ENCODE measurements around the gene CCDC110.
A peak's percentile ranks its signal among the peaks of the same experiment; 100 is the strongest.

Gene CCDC110

GRCh38 chr4:185472103-185472542 is 590 bp upstream of the CCDC110 start:
- DNase-seq (ENCODE audit: low spot score): peak; percentile 18

DNA sequence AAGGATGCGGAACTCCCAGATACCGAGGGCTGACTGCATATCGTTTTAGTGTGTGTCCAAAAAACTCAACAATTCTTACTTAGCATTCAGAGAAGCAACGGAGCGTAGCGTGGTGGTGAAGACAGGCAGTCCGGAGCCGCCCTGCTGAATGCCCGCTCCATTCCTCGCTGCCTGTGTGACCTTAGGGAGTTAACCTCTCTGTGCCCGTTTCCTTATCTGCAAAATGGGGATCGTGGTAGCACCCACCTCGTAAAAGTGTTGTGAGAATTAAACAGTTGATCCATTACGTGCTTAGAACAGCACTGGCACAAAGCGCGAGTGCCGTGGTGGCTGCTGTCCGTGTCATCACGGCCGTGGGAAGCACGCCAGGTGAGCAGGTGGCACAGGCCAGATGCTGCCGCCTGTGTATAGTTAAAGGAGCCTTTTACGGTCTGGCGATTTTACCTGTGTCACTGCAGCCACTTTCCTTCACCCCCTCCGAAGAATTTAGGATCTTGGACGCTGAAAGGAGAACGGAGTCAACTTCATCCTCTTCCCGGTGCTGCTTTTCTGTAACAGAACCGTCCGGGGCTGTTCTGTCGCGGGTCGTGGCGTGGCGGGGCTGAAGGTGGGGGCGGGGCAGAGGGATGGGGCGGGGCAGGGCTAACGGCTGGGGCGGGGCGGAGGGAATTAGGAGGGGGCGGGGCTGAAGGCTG is 885 bp downstream of the CCDC110 start:
- peak; percentile 63 for DNase-seq (ENCODE audit: low spot score)

- peak; percentile 13 for DNase-seq (ENCODE audit: low spot score)
Observed at GRCh38 chr4:185469580-185470154, 1.9 kb downstream of the CCDC110 start.

- DNase-seq (ENCODE audit: low spot score): no peak
Observed at GRCh38 chr4:185468999-185469398, 2.5 kb downstream of the CCDC110 start.

DNA sequence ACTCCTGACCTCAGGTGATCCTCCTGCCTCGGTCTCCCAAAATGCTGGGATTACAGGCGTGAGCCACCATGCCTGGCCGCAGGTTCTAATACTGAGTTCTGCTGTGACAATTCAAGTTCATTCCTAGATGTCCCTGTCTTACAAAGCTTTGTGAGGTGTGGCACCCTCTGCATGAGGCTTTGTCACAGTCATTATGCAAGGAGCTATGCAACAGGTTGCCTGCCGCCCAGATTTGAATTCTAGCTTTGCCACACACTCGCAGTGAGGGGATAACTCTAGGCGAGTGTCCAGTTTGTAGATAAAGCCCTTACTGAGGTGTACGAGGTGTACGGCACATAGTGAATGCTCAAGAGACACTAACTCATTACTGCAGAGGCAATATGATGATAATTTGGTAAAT is 3.5 kb downstream of the CCDC110 start:
- no peak for DNase-seq (ENCODE audit: low spot score)

DNA sequence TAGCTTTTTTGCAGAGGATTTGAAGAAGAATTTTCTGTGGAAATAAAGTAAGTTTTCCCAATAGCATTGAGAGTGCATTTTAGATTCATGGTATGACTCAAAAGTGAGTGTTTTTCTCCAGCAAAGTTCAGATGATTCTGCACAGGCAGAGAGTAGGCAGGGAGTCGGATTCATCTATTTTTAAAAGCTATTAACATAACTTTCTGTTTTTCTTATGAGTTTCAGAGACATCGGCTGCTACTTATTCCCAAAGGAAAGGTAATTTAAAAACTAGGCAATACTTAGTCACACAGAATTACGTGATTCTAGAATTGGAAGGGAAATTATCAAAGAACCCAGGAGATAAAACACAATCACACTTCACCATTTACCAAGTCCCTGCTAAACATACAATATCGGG is 4.4 kb downstream of the CCDC110 start:
- DNase-seq (ENCODE audit: low spot score): no peak

GRCh38 chr4:185465707-185466106 is 5.8 kb downstream of the CCDC110 start:
- DNase-seq (ENCODE audit: low spot score): no peak

- DNase-seq (ENCODE audit: low spot score): no peak
Observed at GRCh38 chr4:185464887-185465286, 6.6 kb downstream of the CCDC110 start.

GRCh38 chr4:185464183-185464582 is 7.3 kb downstream of the CCDC110 start:
- no peak for DNase-seq (ENCODE audit: low spot score)

DNA sequence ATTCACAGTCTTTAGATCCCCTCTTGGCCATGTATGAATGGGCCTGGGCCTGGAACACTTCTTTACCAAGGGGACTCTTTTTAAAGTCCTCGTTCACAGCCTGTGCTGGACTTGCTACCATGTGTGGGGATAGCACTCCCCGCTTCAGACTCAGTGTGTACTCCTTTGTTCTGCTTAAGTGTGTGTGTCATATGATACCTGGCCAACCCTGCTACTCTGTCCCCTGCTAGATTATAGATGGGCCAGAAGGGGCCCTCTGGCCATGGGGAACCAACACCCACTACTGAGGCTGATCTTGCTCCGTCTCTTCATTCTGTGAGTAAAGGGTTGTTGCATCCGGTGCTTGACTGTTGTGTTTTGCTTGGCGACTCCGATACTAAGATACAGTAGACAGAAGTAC is 8.0 kb downstream of the CCDC110 start:
- no peak for DNase-seq (ENCODE audit: low spot score)

DNA sequence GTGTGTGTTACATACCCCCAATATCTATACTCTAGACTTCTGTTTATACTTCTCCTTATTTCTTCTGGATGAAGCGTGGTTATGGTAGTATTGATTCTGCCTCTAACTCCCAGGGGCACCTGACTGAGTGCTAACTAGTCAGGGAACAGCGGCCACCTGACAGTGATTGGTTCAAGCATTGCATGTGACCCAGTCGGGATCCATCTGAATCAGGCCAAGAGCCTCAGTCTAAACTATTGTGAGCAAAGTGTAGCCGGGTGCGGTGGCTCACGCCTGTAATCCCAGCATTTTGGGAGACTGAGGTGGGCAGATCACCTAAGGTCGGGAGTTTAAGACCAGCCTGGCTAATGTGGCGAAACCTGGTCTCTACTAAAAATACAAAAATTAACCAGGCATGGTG is 10.0 kb downstream of the CCDC110 start:
- DNase-seq (ENCODE audit: low spot score): no peak

- DNase-seq (ENCODE audit: low spot score): no peak
Observed at GRCh38 chr4:185457136-185457535, 14.4 kb downstream of the CCDC110 start.

DNA sequence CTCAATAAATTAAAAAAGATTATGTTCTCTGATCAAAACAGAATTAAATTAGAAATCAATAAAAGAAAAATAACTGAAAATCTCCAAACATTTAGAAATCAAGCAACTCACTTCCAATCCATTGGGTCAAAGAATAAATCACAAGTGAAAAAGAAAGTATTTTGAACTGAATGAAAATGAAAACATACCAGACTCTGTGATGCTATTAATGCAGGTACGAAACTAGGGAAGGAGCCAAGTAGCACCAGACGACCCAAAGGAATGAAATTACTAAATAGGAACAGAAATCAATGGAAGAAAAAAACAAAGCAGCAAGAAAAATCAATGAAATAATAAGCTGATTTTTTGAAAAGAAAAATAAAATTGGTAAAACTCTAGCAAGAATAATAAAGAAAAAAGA is 15.4 kb downstream of the CCDC110 start:
- no peak for DNase-seq (ENCODE audit: low spot score)

DNA sequence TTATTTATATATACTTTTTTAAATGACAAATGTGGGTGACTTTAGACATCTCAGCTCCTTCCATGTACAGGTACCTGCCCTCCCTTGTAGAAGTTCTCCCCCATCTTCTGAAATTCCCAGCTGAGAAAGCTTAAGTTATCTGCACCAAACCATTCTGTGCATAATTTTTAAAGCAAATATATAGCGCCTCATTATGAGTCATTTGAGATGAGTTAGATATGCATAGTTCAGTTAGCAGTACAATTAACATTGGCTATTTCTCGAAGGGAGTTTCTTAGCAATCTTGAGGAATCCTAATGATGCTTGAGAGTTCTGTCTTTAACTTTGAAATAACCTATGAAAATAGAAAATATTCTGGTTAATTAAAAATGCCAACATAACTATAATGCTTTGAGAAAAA is 26.3 kb downstream of the CCDC110 start:
- no peak for DNase-seq (ENCODE audit: low spot score)

GRCh38 chr4:185441479-185441878 is 30.1 kb downstream of the CCDC110 start:
- DNase-seq (ENCODE audit: low spot score): no peak

- no peak for DNase-seq (ENCODE audit: low spot score)
Observed at GRCh38 chr4:185437809-185438208, 33.7 kb downstream of the CCDC110 start.

DNA sequence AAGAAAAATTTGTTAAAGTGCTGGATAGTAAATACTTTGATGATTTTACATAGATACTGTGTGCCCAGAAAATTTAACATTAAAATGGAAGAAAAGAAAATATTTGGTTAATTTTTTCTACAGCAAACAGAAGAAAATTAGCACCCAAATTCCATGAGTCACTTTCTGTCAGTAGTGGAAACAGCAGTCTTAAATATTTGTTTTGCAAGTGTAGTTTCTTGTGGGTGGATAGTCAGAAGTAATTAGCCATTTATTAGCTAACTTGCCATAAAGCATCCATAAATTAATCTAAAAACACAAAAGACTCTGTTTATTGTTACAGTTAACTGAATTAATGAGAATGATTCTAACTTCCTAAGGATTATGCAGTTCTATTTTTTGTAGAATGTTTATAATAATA is 36.1 kb downstream of the CCDC110 start:
- no peak for DNase-seq (ENCODE audit: low spot score)

GRCh38 chr4:185429660-185430059 is 41.9 kb downstream of the CCDC110 start:
- no peak for DNase-seq (ENCODE audit: low spot score)

- no peak for DNase-seq (ENCODE audit: low spot score)
Observed at GRCh38 chr4:185426960-185427688, 44.4 kb downstream of the CCDC110 start.

- peak; percentile 93 for DNase-seq (ENCODE audit: low spot score)
Observed at GRCh38 chr4:185425647-185426352, 45.7 kb downstream of the CCDC110 start, which contains the start of gene UFSP2. Gene UFSP2, minus strand, starts transcription at chr4:185425964. Its CDS starts 96 bp downstream, at chr4:185425868.

- DNase-seq (ENCODE audit: low spot score): peak; percentile 45
Observed at GRCh38 chr4:185424905-185425646, 46.5 kb downstream of the CCDC110 start.

Measured in NAMALWA (cell line).